Tibial nerve (tissue), 3 donors: Measurements from ENCODE around the gene CLEC16A.

ENCODE experiments used
- CTCF ChIP-seq, 5 experiments: fragments of 200-600 bp in 3 of 5; fragments of 450-650 bp in 2 of 5; sonication (generic) in 3 of 5; IDR thresholded peaks; one replicate each; pipeline ENCODE4 v1.5.1; 2016 to 2019; ENCODE audit warnings: antibody characterized with exemption in 5 of 5, mild to moderate bottlenecking in 3 of 5, moderate library complexity in 2 of 5
- POLR2A ChIP-seq, 2 donors: fragments of 450-650 bp; IDR thresholded peaks; one replicate each; pipeline ENCODE4 v1.6.1; 2017; ENCODE audit warnings: antibody characterized with exemption in 2 of 2, mild to moderate bottlenecking in 2 of 2, moderate library complexity in 2 of 2

GRCh38 chr16:10989559-10989958 is 45.2 kb downstream of the CLEC16A start:
- TF ChIP-seq CTCF (IDR thresholded peaks at IDR 0.05) = no peak
- no peak for TF ChIP-seq POLR2A (IDR thresholded peaks at IDR 0.05)
